Measurements from ENCODE around the gene FAM136A. TPM values are rescaled to one million over a fixed set of nuclear protein-coding genes. Genes with fewer than 3 reads are reported as not detected.

FAM136A gene
- total and polyA plus RNA-seq, 2 of the 4 experiments (the other 2 are of a cell fraction) = 19.9 to 28.1 TPM

- no peak overlapping the region for H3K27ac ChIP-seq (ENCODE audit: insufficient read depth, low read length)
- H4K5ac ChIP-seq (ENCODE audit: low read depth, low read length) = no peak overlapping the region
- ChIA-PET POLR2A (ENCODE audit: unreplicated experiment) (no interaction called here), CTCF (interaction anchor here (1.1 kb wide), 1 partner anchor 13 kb away, joined by 3 read pairs; no protein-coding TSS in a partner anchor)
- H4K91ac ChIP-seq (ENCODE audit: insufficient read depth, low read depth, low read length) = no peak overlapping the region
- ATAC-seq (ENCODE audit: low read depth) (no peak), DNase-seq (no peak)
- H3K9ac ChIP-seq (ENCODE audit: low read depth, low read length) = no peak overlapping the region
- H3K4me1 ChIP-seq (ENCODE audit: control insufficient read depth, insufficient read depth, low read length) = peaks cover 3% of the 10 kb centered on the region; the same call in 1 of the 2 replicates
- H3K14ac ChIP-seq (replicated peaks; ENCODE audit: low read depth, low read length) = no peak overlapping the region
- no peak overlapping the region for H2AK9ac ChIP-seq (replicated peaks; ENCODE audit: low read depth, low read length, poor library complexity)
- no peak for TF ChIP-seq SMC3 (IDR thresholded peaks at IDR 0.05; ENCODE audit: low read depth, low read length)
- no peak for TF ChIP-seq FOS (IDR thresholded peaks at IDR 0.05; ENCODE audit: low read depth, low read length)
- TF ChIP-seq RFX5 (IDR thresholded peaks at IDR 0.05; ENCODE audit: low read depth, low read length) = no peak
- no peak for TF ChIP-seq CHD1 (IDR thresholded peaks at IDR 0.05; ENCODE audit: low read depth, low read length)
- TF ChIP-seq USF2 (IDR thresholded peaks at IDR 0.05; ENCODE audit: low read depth, low read length) = no peak
- no peak for TF ChIP-seq MAFK (IDR thresholded peaks at IDR 0.05; ENCODE audit: low read depth, low read length)
- no peak for TF ChIP-seq POLR2A (IDR thresholded peaks at IDR 0.05; ENCODE audit: low read depth, low read length)
- no peak for TF ChIP-seq CTCF (conservative IDR thresholded peaks at IDR 0.05; ENCODE audit: low read depth, low read length)
- TF ChIP-seq ELK1 (IDR thresholded peaks at IDR 0.05; ENCODE audit: borderline replicate concordance, low read depth, low read length) = no peak
- no peak for TF ChIP-seq MAZ (IDR thresholded peaks at IDR 0.05; ENCODE audit: borderline replicate concordance, low read depth, low read length)
- TF ChIP-seq CEBPB (IDR thresholded peaks at IDR 0.05; ENCODE audit: low read depth, low read length) = no peak
- TF ChIP-seq RCOR1 (IDR thresholded peaks at IDR 0.05; ENCODE audit: insufficient replicate concordance, low read length) = no peak
- no peak for TF ChIP-seq MXI1 (IDR thresholded peaks at IDR 0.05; ENCODE audit: borderline replicate concordance, low read depth, low read length)
- TF ChIP-seq RAD21 (IDR thresholded peaks at IDR 0.05; ENCODE audit: low read length) = no peak
- TF ChIP-seq BHLHE40 (IDR thresholded peaks at IDR 0.05; ENCODE audit: low read depth, low read length) = no peak
- TF ChIP-seq NFE2L2 (IDR thresholded peaks at IDR 0.05; ENCODE audit: low read depth, low read length) = no peak
- peaks cover under 1% of the 10 kb centered on the region; the same call in 1 of the 2 replicates for H3K36me3 ChIP-seq (ENCODE audit: control insufficient read depth, insufficient read depth, low read length)
- no peaks in the 10 kb centered on the region for H4K20me1 ChIP-seq (ENCODE audit: insufficient read depth, low read length)
- no peak overlapping the region for H4K8ac ChIP-seq (ENCODE audit: low read depth in 2 of 2, low read length in 2 of 2)
- H2BK5ac ChIP-seq (ENCODE audit: low read depth, low read length, poor library complexity, severe bottlenecking) = no peak overlapping the region
- in situ Hi-C loops (cut with MboI; ENCODE audit: low sequenced_read_pairs) = loop anchor here (5.0 kb wide), 1 partner anchor 307 kb away; no protein-coding TSS in a partner anchor
- H3K27me3 ChIP-seq (ENCODE audit: control insufficient read depth, insufficient read depth, low read length) = no peaks in the 10 kb centered on the region
- dilution Hi-C loops (cut with HindIII; ENCODE audit: low sequenced_read_pairs, unreplicated experiment) = no loop called here
- no peak overlapping the region for H3K4me3 ChIP-seq (ENCODE audit: insufficient read depth, low read depth, low read length)
- BruUV-seq (replicated peaks) = no TSS peak
- H3K4me2 ChIP-seq (ENCODE audit: low read depth, low read length) = no peak overlapping the region
- intact Hi-C loops (cut with micrococcal nuclease) = no loop called here
- H2BK120ac ChIP-seq (ENCODE audit: low read depth, low read length) = no peak overlapping the region
- no peak overlapping the region for H3K18ac ChIP-seq (ENCODE audit: low read depth, low read length)
- no CpG with 5 or more reads among the region's 3 CpGs for WGBS, 2 experiments (ENCODE audit: extremely low coverage in 2 of 2, insufficient read length in 1 of 2)
- H3K56ac ChIP-seq (ENCODE audit: extremely low read depth, insufficient read depth, low read length) = no peak overlapping the region
- H2BK20ac ChIP-seq (ENCODE audit: low read depth, low read length) = no peak overlapping the region
- H3K4ac ChIP-seq (ENCODE audit: low read depth, low read length) = no peak overlapping the region
- no peak overlapping the region for H2AFZ ChIP-seq (replicated peaks; ENCODE audit: low read length, poor library complexity)
- H3K9me1 ChIP-seq (ENCODE audit: insufficient read depth, low read length) = no peaks in the 10 kb centered on the region
- no peak overlapping the region for H2AK5ac ChIP-seq (ENCODE audit: low read depth, low read length)
- no peaks in the 10 kb centered on the region for H3K9me3 ChIP-seq (ENCODE audit: control insufficient read depth, insufficient read depth, low read length)
- H3K79me1 ChIP-seq (ENCODE audit: low read depth in 1 of 2, low read length in 2 of 2) = peaks cover 3 to 14% of the 10 kb centered on the region in 2 experiments; a peak in 2 of 4 replicates
- no peak overlapping the region for H2BK15ac ChIP-seq (ENCODE audit: low read depth, low read length)
- no peak overlapping the region for H3K23ac ChIP-seq (ENCODE audit: low read depth, low read length)
Measured at GRCh38 chr2:70305531-70305930, 3.7 kb upstream of the FAM136A start.

Measured in IMR-90 (cell line).